Hair follicular keratinocyte (primary cell): ENCODE results near the gene USP2. TPM values are rescaled to one million over a fixed set of nuclear protein-coding genes. Genes with fewer than 3 reads are reported as not detected.

Experiments used
- total RNA-seq: library from RNA; depleted of rRNA; stranded (reverse); fragments of >200 nt; gene quantifications from 2 replicates; pipeline ENCODE4 v1.2.3, GENCODE V29; 2015

USP2 gene
- 0.08 and 0.84 TPM in 2 replicates for total RNA-seq

GRCh38 chr11:119381181-119381988 lies at the start of gene USP2:
TSS of gene USP2 (minus strand) at chr11:119381690. CDS start at chr11:119373480, 8,210 bp downstream.

GRCh38 chr11:119422809-119423508 lies 41.5 kb upstream of the USP2 start, which contains the start of gene THY1:
TSS of gene THY1 (minus strand) at chr11:119423172. CDS start at chr11:119420905, 2,267 bp downstream.

GRCh38 chr11:119346605-119347004 lies 34.9 kb downstream of the USP2 start, which contains the start of gene MFRP:
TSS of gene MFRP (minus strand) at chr11:119346705. CDS start at chr11:119346513, 192 bp downstream.

GRCh38 chr11:119340335-119341221 lies 40.9 kb downstream of the USP2 start, which contains the start of gene C1QTNF5:
TSS of gene C1QTNF5 (minus strand) at chr11:119340883. CDS start at chr11:119340397, 486 bp downstream.

GRCh38 chr11:119334174-119334930 lies 47.1 kb downstream of the USP2 start, which contains the start of gene RNF26:
TSS of gene RNF26 (plus strand) at chr11:119334527. CDS start at chr11:119335123, 596 bp downstream.

GRCh38 chr11:119316729-119317591 lies 64.5 kb downstream of the USP2 start, which contains the start of gene MCAM:
TSS of gene MCAM (minus strand) at chr11:119317130. CDS start at chr11:119317101, 29 bp downstream.

Other genes starting within 250 kb of the USP2 start
- gene ABCG4, start 232.6 kb downstream of the USP2 start, total RNA-seq: 0.08 and 0.23 TPM in 2 replicates
- 13.6 and 18.8 TPM in 2 replicates for gene NLRX1, start 213.0 kb downstream of the USP2 start, total RNA-seq
- gene NHERF4, start 196.2 kb downstream of the USP2 start, total RNA-seq: 0.16 TPM in 1 of 2 replicates, not detected in the other
- 13.4 and 17.3 TPM in 2 replicates for gene CBL, start 175.4 kb downstream of the USP2 start, total RNA-seq
- 409 and 417 TPM in 2 replicates for gene MCAM, start 64.6 kb downstream of the USP2 start, total RNA-seq
- gene RNF26, start 47.2 kb downstream of the USP2 start, total RNA-seq: 8.2 and 15.8 TPM in 2 replicates
- gene C1QTNF5, start 40.8 kb downstream of the USP2 start, total RNA-seq: 0.15 and 0.55 TPM in 2 replicates
- gene MFRP, start 35.0 kb downstream of the USP2 start, total RNA-seq: not detected in 2 replicates
- 26.0 and 36.8 TPM in 2 replicates for gene THY1, start 41.5 kb upstream of the USP2 start, total RNA-seq